ENCODE measurements around the gene ARMC7.
"Not testable (repeated sequence)": the region's sequence is repeated elsewhere in the genome, so short reads cannot be mapped to it uniquely, and the experiment has no call there.

ARMC7 gene

DNA sequence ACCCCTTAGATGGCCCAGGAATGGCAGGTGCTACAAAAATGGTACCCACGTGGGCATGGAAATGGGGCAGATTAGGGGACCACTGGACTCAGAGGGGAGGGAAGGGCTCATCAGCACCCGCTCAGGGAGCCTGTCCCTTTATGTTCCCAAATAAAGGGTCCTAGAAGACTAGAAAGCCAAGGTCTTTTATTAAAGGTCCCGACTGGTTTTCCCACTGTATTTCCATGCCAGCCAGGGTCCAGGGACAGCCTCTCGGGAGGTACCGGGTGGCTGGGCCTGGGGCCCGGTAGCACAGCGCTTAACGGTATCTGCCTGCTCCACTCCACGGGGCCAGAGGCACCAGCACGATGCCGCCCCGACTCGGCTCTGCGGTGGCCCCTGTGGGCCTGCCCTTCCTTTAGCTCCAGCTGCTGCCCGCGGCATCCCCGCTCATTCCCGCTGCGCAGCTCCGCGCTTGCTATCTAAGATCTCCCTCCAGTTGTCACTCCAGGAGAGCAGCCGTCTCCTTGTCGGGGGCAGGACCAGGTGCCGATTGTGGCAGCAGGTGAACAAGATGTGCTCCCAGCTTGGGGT lies 20.4 kb downstream of the ARMC7 start:
- peak; percentile 82 for DNase-seq

- DNase-seq: peak; percentile 82
These were observed 21.0 kb downstream of the ARMC7 start for GRCh38 chr17:75130632-75131277.

DNA sequence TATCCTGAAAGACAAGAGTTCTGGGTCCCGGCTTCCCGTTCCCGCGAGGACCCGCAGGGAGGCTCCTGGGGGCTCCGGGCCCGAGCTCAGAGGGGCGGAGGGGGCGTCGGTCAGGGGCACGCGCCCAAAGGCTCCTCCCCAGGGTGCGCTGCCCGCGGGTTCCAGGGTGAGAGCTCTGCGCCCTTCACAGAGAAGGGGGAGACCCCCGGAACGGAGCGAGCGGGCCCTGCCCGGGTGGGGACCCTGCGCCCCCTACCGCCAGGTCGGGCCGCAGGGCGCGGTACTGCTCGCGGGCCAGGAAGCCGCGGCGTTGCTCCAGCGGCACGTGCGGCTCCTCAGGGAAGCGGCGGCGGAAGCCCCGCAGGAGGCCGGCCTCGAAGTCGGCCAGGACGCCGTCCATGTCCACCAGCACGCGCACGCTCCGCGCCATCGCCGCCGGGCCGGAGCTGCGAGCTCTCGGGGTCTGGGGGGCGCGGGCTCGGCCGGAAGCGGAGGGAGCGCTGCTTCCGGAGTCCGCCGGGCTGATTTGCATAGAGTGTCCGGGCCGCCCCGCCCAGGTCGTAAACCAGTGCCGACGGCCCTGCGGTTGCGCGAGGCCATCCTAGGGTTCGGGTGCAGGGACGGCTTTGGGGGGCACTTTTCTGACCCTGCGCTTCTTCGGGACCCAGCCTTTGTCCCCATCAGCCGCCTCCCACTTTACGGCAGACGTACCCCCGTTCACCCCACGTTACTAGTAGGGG lies 21.7 kb downstream of the ARMC7 start, which contains the start of gene NT5C:
Gene NT5C (minus strand): TSS at position 465 of the 740 bp plus-strand sequence. CDS start 35 bp downstream, at position 430.
- peak; percentile 89 for DNase-seq

- not testable (repeated sequence) for DNase-seq
These were observed 22.5 kb downstream of the ARMC7 start for GRCh38 chr17:75132018-75133000.

DNA sequence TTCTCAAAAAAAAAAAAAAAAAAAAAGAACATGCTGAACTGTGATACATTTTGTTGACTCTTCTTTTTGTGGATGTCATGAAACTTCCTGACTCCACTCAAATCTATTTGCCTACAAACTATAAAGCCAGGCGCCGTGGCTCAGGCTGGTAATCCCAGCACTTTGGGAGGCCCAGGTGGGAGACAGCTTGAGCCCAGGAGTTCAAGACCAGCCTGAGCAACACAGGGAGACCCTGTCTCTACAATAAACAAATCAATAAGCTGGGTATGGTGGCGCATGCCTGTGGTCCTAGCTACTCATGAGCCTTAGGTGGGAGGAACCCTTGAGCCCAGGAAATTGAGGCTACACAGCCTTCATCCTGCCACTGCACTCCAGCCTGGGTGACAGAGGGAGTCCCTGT lies 23.2 kb downstream of the ARMC7 start:
- DNase-seq: no peak

- not testable (repeated sequence) for DNase-seq
These were observed 24.0 kb downstream of the ARMC7 start for GRCh38 chr17:75133607-75134347.

- no peak for DNase-seq
These were observed 25.7 kb downstream of the ARMC7 start for GRCh38 chr17:75135452-75135851.

- DNase-seq: no peak
These were observed 26.2 kb downstream of the ARMC7 start for GRCh38 chr17:75135946-75136345.

DNA sequence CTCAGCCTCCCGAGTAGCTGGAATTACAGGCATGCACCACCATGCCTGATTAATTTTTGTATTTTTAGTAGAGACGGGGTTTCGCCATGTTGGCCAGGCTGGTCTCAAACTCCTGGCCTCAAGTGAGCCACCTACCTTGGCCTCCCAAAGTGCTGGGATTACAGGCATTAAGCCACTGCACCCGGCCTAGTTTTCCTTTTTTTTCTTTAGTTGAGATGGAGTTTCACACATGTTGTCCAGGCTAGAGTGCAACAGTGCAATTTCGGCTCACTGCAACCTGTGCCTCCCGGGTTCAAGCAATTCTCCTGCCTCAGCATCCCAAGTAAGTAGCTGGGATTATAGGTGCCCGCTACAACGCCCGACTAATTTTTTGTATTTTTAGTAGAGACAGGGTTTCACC lies 28.0 kb downstream of the ARMC7 start:
- DNase-seq: not testable (repeated sequence)

DNA sequence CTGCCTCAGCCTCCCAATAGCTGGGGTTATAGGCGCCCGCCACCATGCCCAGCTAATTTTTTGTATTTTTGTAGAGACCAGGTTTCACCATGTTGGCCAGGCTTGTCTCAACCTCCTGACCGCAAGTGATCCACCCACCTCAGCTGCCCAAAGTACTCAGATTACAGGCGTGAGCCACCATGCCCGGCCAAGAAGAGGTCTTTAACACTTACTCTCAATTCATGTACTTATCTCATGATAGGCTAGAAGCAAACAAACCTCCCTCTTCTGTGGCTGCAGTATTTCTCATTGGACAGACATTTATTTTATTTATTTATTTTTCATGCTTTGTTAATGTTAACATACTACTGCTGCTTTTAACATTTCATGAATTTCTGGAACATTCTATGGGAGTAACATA lies 28.8 kb downstream of the ARMC7 start:
- DNase-seq: no peak

- no peak for DNase-seq
These were observed 32.6 kb downstream of the ARMC7 start for GRCh38 chr17:75142236-75142971.

DNA sequence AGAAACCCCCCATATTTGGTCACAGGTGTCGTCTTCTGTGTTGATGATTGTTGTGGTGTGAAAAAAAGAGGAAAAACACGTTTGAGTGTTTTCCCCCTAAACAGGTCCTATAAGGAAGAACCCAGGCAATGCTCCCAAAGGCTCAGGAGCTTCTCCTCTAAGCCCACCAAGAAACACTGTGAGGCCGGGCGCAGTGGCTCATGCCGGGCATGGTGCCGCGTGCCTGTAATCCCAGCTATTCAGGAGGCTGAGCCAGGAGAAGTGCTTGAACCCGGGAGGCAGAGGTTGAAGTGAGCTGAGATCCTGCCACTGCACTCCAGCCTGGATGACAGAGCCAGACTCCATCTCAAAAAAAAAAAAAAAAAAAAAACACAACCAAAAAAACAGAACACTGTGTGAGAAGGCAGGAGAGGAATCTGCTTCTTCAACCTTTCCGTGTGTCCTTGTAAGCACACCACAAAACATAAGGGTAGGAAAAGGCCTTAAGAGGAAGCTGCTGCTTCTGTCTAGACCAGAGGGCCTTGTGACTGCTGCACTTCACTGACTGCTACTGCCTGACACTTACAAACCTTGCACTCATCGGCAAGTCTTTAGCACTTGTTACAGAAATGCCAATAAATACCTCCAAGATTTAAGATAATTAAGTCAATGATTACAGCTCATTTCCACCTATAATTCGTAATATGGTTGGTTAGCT lies 35.2 kb downstream of the ARMC7 start:
- DNase-seq: no peak

DNA sequence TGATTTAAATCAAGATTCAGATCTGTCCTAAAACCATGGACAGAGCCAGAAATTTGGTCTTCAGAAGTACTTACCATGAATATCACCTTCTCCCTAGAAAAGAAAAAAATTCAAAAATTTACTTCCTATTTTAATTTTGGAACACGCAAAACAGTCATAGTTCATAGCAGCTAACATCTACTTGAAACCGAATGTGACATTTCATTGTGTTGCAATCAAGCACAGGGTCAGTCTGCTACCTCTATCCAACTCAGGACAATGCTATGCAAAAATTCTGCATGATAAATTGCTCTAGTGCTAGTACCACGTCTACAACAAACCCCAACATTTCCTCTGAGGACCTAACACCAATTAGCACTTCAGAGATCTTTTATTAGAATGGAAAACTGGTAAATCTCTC lies 36.8 kb downstream of the ARMC7 start:
- DNase-seq: no peak

GRCh38 chr17:75147878-75148546 lies 38.2 kb downstream of the ARMC7 start:
- DNase-seq: no peak

- DNase-seq: no peak
These were observed 42.2 kb downstream of the ARMC7 start for GRCh38 chr17:75151930-75152329.

DNA sequence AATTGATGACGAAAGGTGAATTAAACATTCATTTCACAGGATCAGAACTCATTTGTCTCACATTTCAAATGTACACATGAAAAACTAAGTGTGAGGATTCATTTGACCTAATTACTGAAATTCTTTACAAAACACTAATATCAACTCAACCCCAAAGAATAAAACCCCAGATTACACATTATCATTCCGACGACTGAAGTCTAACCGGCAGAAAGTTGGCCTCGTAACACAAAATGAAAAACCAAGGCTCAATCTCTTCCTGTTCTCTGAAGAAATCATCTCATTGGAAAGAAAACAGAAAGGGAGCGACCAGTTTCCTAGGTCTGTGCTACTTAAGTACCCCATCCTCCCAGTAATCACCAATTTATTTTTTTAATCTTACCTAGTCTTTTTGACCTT lies 42.8 kb downstream of the ARMC7 start:
- DNase-seq: no peak

DNA sequence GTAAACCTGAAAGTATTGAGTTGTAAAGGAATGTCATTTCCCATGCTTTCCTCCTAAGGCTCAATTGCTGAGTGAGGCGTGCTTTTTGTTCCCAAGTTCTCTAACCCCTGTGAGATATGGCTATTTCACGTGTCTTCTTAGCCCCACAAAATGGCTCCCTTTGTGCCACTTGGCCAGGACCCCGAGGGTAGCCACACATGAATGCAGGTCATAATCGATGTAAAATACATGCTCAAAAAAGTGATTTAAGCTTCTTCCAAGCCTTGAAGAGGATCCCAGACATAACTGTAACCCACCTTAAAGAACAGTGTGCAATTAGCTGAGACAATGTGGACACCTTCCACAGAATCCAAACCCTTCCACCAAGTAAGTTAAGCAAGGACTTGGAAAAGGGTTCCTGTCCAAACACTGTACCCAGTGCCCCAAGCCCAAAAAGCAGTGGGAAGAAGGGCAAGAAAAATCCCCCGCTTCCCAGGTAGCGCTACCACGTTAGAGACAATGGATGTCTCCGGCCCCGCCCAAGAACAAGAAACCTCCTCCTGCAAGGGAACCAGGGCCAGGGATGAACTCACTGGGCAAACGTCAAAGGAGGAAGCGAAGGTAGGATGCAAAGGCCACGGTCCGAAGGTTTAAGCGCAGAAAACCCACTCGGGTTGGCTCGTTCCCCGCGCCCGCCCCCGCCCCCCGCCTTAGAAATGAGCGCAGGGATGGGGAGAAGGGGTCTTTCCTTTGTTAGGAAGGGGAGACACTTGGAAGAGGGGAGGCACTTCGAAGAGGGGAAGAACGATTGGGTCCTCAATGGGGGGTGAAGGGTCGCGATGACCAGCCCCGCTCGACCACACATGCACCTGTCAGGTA lies 43.4 kb downstream of the ARMC7 start:
- peak; percentile 71 for DNase-seq

DNA sequence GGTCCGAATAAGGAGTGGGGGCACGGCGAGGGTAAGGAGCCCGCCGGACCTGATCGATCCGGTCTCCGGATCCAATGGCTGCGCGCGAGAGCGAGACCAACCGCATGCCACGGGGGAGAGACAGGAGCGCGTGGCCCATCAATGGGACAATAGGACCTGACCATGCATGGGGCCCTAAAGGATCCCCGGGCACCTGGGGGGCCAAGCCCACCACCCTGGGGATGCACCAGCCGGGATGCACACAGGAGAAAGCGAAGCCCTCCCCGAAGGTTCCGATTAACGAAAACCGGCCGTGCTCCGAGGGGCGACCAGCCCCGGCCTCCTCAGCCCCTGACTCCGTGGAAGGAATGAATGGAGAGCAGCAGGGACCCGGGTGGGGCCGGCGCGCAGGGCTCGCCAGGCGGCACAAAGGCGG lies 44.0 kb downstream of the ARMC7 start:
- peak; percentile 58 for DNase-seq
